IMR-90 (cell line): ENCODE measurements around the gene SLC66A1. TPM values are rescaled to one million over a fixed set of nuclear protein-coding genes. Genes with fewer than 3 reads are reported as not detected.

ENCODE experiments used
- ATAC-seq: fragments of 200-7000 bp; cut with Tn5 transposase; 2 replicates; pipeline ENCODE4 v1.9.1; 2020; ENCODE audit warnings: low read depth, mild to moderate bottlenecking, moderate library complexity
- BruUV-seq: library from RNA; stranded (reverse); fragments of 400-500 nt; replicated peaks from 2 replicates; lab custom pipeline; 2021; lab: Mats Ljungman, UMichigan
- CTCF ChIA-PET: fragments of 300-600 bp; formaldehyde crosslinking; extraction: SDS; loops from one replicate; lab custom pipeline; 2021; ENCODE audit warnings: antibody characterized with exemption; lab: Yijun Ruan, JAX
- POLR2A ChIA-PET: fragments of 300-600 bp; sonication (Branson Sonifier 250); formaldehyde crosslinking; loops from one replicate; lab custom pipeline; 2022; ENCODE audit warnings: antibody characterized with exemption; ENCODE audit not compliant: unreplicated experiment; lab: Charles Lee
- DNase-seq: peaks from one replicate; pipeline ENCODE4 v3.0.0; 2013
- H2AFZ ChIP-seq: replicated peaks from 2 replicates; pipeline ENCODE3; 2013; ENCODE audit warnings: low read length, mild to moderate bottlenecking; ENCODE audit not compliant: poor library complexity
- H2AK5ac ChIP-seq: 2 replicates; pipeline ENCODE4 v1.6.1; 2013; ENCODE audit warnings: low read depth, low read length, inconsistent platforms
- H2AK9ac ChIP-seq: replicated peaks from 2 replicates; pipeline ENCODE3; 2013; ENCODE audit warnings: mild to moderate bottlenecking, low read depth, low read length, moderate library complexity; ENCODE audit not compliant: poor library complexity
- H2BK120ac ChIP-seq: 2 replicates; pipeline ENCODE4 v1.6.1; 2013; ENCODE audit warnings: low read depth, low read length, inconsistent platforms
- H2BK15ac ChIP-seq: 3 replicates; pipeline ENCODE4 v1.6.1; 2013; ENCODE audit warnings: low read depth, low read length, inconsistent platforms
- H2BK20ac ChIP-seq: 2 replicates; pipeline ENCODE4 v1.6.1; 2013; ENCODE audit warnings: low read depth, mild to moderate bottlenecking, inconsistent platforms, low read length, moderate library complexity
- H2BK5ac ChIP-seq: 2 replicates; pipeline ENCODE4 v1.6.1; 2013; ENCODE audit warnings: mild to moderate bottlenecking, low read depth, low read length, inconsistent platforms; ENCODE audit not compliant: poor library complexity, severe bottlenecking
- H3K14ac ChIP-seq: replicated peaks from 2 replicates; pipeline ENCODE4 v1.6.1; 2013; ENCODE audit warnings: low read depth, low read length, inconsistent platforms
- H3K18ac ChIP-seq: 2 replicates; pipeline ENCODE4 v1.6.1; 2013; ENCODE audit warnings: low read depth, low read length, control low read depth
- H3K23ac ChIP-seq: 2 replicates; pipeline ENCODE4 v1.6.1; 2013; ENCODE audit warnings: low read depth, low read length, inconsistent platforms
- H3K27ac ChIP-seq: 2 replicates; pipeline ENCODE4 v1.5.1; 2013; ENCODE audit warnings: mild to moderate bottlenecking, control low read depth, low read length; ENCODE audit not compliant: insufficient read depth
- H3K27me3 ChIP-seq: 2 replicates; pipeline ENCODE4 v1.6.1; 2013; ENCODE audit warnings: low read length; ENCODE audit not compliant: control insufficient read depth, insufficient read depth
- H3K36me3 ChIP-seq: 2 replicates; pipeline ENCODE4 v1.6.1; 2013; ENCODE audit warnings: low read length, mixed read lengths; ENCODE audit not compliant: control insufficient read depth, insufficient read depth
- H3K4ac ChIP-seq: 2 replicates; pipeline ENCODE4 v1.6.1; 2013; ENCODE audit warnings: low read depth, low read length, inconsistent platforms
- H3K4me1 ChIP-seq: 2 replicates; pipeline ENCODE4 v1.6.1; 2013; ENCODE audit warnings: low read length, mixed read lengths; ENCODE audit not compliant: control insufficient read depth, insufficient read depth
- H3K4me2 ChIP-seq: 2 replicates; pipeline ENCODE4 v1.6.1; 2013; ENCODE audit warnings: low read depth, mild to moderate bottlenecking, control low read depth, low read length, moderate library complexity
- H3K4me3 ChIP-seq: 2 replicates; pipeline ENCODE4 v1.5.1; 2013; ENCODE audit warnings: low read depth, mild to moderate bottlenecking, control low read depth, low read length, moderate library complexity; ENCODE audit not compliant: insufficient read depth
- H3K56ac ChIP-seq: 2 replicates; pipeline ENCODE4 v1.6.1; 2013; ENCODE audit warnings: low read length, inconsistent platforms; ENCODE audit not compliant: insufficient read depth; ENCODE audit errors: extremely low read depth
- H3K79me1 ChIP-seq, 2 experiments: 2 replicates each; pipeline ENCODE4 v1.6.1; 2013; ENCODE audit warnings: low read length in 2 of 2, inconsistent platforms in 1 of 2, low read depth in 1 of 2
- H3K9ac ChIP-seq: 2 replicates; pipeline ENCODE4 v1.6.1; 2013; ENCODE audit warnings: low read depth, low read length, control low read depth
- H3K9me1 ChIP-seq: 2 replicates; pipeline ENCODE4 v1.6.1; 2013; ENCODE audit warnings: low read length, inconsistent platforms; ENCODE audit not compliant: insufficient read depth
- H3K9me3 ChIP-seq: 2 replicates; pipeline ENCODE4 v1.6.1; 2013; ENCODE audit warnings: low read length; ENCODE audit not compliant: control insufficient read depth, insufficient read depth
- H4K20me1 ChIP-seq: 2 replicates; pipeline ENCODE4 v1.6.1; 2013; ENCODE audit warnings: low read length, inconsistent platforms; ENCODE audit not compliant: insufficient read depth
- H4K5ac ChIP-seq: 2 replicates; pipeline ENCODE4 v1.6.1; 2013; ENCODE audit warnings: mild to moderate bottlenecking, low read depth, low read length, control low read depth
- H4K8ac ChIP-seq, 2 experiments: 2 replicates each; pipeline ENCODE4 v1.6.1; 2013; ENCODE audit warnings: low read depth in 2 of 2, low read length in 2 of 2, control low read depth in 1 of 2, inconsistent platforms in 1 of 2
- H4K91ac ChIP-seq: 2 replicates; pipeline ENCODE4 v1.6.1; 2013; ENCODE audit warnings: low read depth, low read length, inconsistent platforms; ENCODE audit not compliant: insufficient read depth
- BHLHE40 ChIP-seq: fragments of 150-350 bp; IDR thresholded peaks from 2 replicates; pipeline ENCODE4 v1.6.1; 2016; ENCODE audit warnings: mild to moderate bottlenecking, low read depth, low read length
- CTCF ChIP-seq: conservative IDR thresholded peaks from 2 replicates; pipeline ENCODE4 v1.5.1; 2012; ENCODE audit warnings: mild to moderate bottlenecking, low read depth, low read length, improper control_type of control experiment
- FOS ChIP-seq: fragments of 150-350 bp; IDR thresholded peaks from 2 replicates; pipeline ENCODE4 v1.6.1; 2016; ENCODE audit warnings: low read depth, low read length
- MAFK ChIP-seq: IDR thresholded peaks from 2 replicates; pipeline ENCODE4 v1.6.1; 2012; ENCODE audit warnings: low read depth, low read length, improper control_type of control experiment
- MAZ ChIP-seq: IDR thresholded peaks from 2 replicates; pipeline ENCODE4 v1.6.1; 2012; ENCODE audit warnings: low read depth, mild to moderate bottlenecking, low read length, improper control_type of control experiment, moderate library complexity, borderline replicate concordance
- MXI1 ChIP-seq: IDR thresholded peaks from 2 replicates; pipeline ENCODE4 v1.6.1; 2012; ENCODE audit warnings: low read depth, mild to moderate bottlenecking, low read length, moderate library complexity, borderline replicate concordance
- NFE2L2 ChIP-seq: fragments of 150-350 bp; IDR thresholded peaks from 2 replicates; pipeline ENCODE4 v1.6.1; 2016; ENCODE audit warnings: low read depth, mild to moderate bottlenecking, low read length
- POLR2A ChIP-seq: IDR thresholded peaks from 2 replicates; pipeline ENCODE4 v1.6.1; 2012; ENCODE audit warnings: mild to moderate bottlenecking, low read depth, low read length
- RAD21 ChIP-seq: IDR thresholded peaks from 2 replicates; pipeline ENCODE4 v1.6.1; 2012; ENCODE audit warnings: low read length, improper control_type of control experiment
- RCOR1 ChIP-seq: IDR thresholded peaks from 2 replicates; pipeline ENCODE4 v1.6.1; 2012; ENCODE audit warnings: mild to moderate bottlenecking, low read length, improper control_type of control experiment; ENCODE audit not compliant: insufficient replicate concordance
- RFX5 ChIP-seq: IDR thresholded peaks from 2 replicates; pipeline ENCODE4 v1.8.0; 2012; ENCODE audit warnings: low read depth, mild to moderate bottlenecking, low read length, moderate library complexity
- SMC3 ChIP-seq: fragments of 150-350 bp; IDR thresholded peaks from 2 replicates; pipeline ENCODE4 v1.6.1; 2016; ENCODE audit warnings: low read depth, mild to moderate bottlenecking, antibody characterized with exemption, low read length, moderate library complexity
- USF2 ChIP-seq: fragments of 150-350 bp; IDR thresholded peaks from 2 replicates; pipeline ENCODE4 v1.6.1; 2017; ENCODE audit warnings: mild to moderate bottlenecking, antibody characterized with exemption, low read length, low read depth
- WGBS, 2 experiments: methylation state at CpG; one replicate each; pipeline versions ENCODE4 v1.1.5 to v1.1.7; 2013; ENCODE audit warnings: missing lambda C conversion rate in 2 of 2; ENCODE audit not compliant: insufficient read length in 1 of 2; ENCODE audit errors: extremely low coverage in 2 of 2; 5-methylcytosine and 5-hydroxymethylcytosine counted together
- dilution Hi-C: fragments of 300-500 bp; cut with HindIII; formaldehyde crosslinking; loops from one replicate; pipeline ENCODE4 v1.14.3; 2018; ENCODE audit warnings: low sequenced_read_pairs; ENCODE audit not compliant: unreplicated experiment
- in situ Hi-C: fragments of 300-500 bp; cut with MboI; formaldehyde crosslinking; loops from 3 replicates; pipeline ENCODE4 v1.14.3; 2019; ENCODE audit warnings: low sequenced_read_pairs, inconsistent platforms, mixed read lengths
- intact Hi-C: fragments of 100-400 bp; cut with micrococcal nuclease; formaldehyde crosslinking; loops from 2 replicates; pipeline ENCODE4 v1.10.0; 2022
- polyA plus RNA-seq, 3 experiments: library from polyadenylated mRNA; depleted of rRNA; stranded (reverse); fragments of >200 nt; gene quantifications; 2 replicates each; pipeline ENCODE4 v1.2.3, GENCODE V29; 2012; ENCODE audit warnings: low replicate concordance in 1 of 3
- total RNA-seq: library from RNA; depleted of rRNA; stranded (reverse); fragments of >200 nt; gene quantifications from 2 replicates; pipeline ENCODE4 v1.2.3, GENCODE V29; 2012
- TF ChIP-seq, protein P1 (sequence below): fragments of 150-350 bp; IDR thresholded peaks from 2 replicates; pipeline ENCODE4 v1.6.1; 2016; ENCODE audit warnings: low read depth, mild to moderate bottlenecking, low read length, moderate library complexity, borderline replicate concordance

Gene SLC66A1
- total and polyA plus RNA-seq, 2 of the 4 experiments (the other 2 are of a cell fraction) = 6.8 to 18.9 TPM

DNA sequence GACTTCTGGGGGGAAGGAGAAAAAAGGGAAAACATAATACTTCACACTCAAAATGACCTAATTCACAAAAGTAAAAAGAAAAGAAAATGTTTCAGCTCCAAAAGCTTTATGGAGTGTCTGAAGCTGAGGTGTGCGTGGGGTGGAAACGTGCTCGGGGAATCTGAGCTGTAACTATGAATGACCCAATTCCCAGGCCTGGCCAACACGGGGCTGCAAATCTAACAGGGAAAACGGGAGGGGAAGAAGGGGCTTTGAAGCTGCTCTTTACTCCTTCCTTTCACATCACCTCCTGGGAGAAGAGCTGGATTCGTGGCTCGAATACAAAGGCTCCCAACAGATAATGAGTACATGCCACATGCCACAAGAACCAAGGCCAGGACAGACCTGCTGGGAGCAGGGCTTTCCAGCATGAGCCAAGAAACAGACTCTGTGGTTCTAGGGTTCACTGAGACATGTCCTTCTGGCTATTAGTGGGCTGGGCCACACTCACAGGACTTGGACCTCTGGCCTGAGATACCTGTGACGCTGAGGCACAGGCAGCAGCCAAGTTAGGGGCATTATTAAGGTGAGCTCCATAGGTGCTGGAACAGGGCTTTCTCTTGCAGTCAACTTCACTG is 51.5 kb downstream of the SLC66A1 start:
- ChIA-PET CTCF (interaction anchor here (0.9 kb wide), 1 partner anchor 27 kb away, joined by 3 read pairs; no protein-coding TSS in a partner anchor), POLR2A (no interaction called here)
- no peak overlapping the region for H2BK120ac ChIP-seq
- no peak overlapping the region for H4K8ac ChIP-seq
- peaks cover 35% of the 10 kb centered on the region for H3K9me1 ChIP-seq
- no peak overlapping the region for H2BK5ac ChIP-seq
- no CpG with 5 or more reads among the region's 8 CpGs for WGBS, 2 experiments
- no peak overlapping the region for H4K5ac ChIP-seq
- no peak overlapping the region for H3K27ac ChIP-seq
- in situ Hi-C loops (no loop called here), intact Hi-C loops (no loop called here), dilution Hi-C loops (no loop called here)
- H4K91ac ChIP-seq = no peak overlapping the region
- no peak overlapping the region for H2BK20ac ChIP-seq
- no peaks in the 10 kb centered on the region for H3K9me3 ChIP-seq
- H2BK15ac ChIP-seq = no peak overlapping the region
- no peak for ATAC-seq
- no peaks in the 10 kb centered on the region for H3K27me3 ChIP-seq
- peaks cover 38 to 90% of the 10 kb centered on the region in 2 experiments for H3K79me1 ChIP-seq
- H3K56ac ChIP-seq = no peak overlapping the region
- H3K14ac ChIP-seq = no peak overlapping the region
- H3K36me3 ChIP-seq = peaks cover 15% of the 10 kb centered on the region
- no peak overlapping the region for H3K18ac ChIP-seq
- no peak overlapping the region for H3K4ac ChIP-seq
- H3K23ac ChIP-seq = no peak overlapping the region
- H2AK9ac ChIP-seq = no peak overlapping the region
- peaks cover 6% of the 10 kb centered on the region; the same call in 1 of the 2 replicates for H3K4me1 ChIP-seq
- peaks cover 84% of the 10 kb centered on the region for H4K20me1 ChIP-seq
- TF ChIP-seq CTCF (no peak), USF2 (no peak), SMC3 (no peak), MAZ (no peak), FOS (no peak), POLR2A (no peak), NFE2L2 (no peak), RCOR1 (no peak), MXI1 (no peak), RAD21 (no peak), MAFK (no peak), BHLHE40 (no peak), RFX5 (no peak)
- TF ChIP-seq, protein P1, sequence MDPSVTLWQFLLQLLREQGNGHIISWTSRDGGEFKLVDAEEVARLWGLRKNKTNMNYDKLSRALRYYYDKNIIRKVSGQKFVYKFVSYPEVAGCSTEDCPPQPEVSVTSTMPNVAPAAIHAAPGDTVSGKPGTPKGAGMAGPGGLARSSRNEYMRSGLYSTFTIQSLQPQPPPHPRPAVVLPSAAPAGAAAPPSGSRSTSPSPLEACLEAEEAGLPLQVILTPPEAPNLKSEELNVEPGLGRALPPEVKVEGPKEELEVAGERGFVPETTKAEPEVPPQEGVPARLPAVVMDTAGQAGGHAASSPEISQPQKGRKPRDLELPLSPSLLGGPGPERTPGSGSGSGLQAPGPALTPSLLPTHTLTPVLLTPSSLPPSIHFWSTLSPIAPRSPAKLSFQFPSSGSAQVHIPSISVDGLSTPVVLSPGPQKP = no peak
- no peak overlapping the region for H3K4me3 ChIP-seq
- H2AFZ ChIP-seq = no peak overlapping the region
- H3K9ac ChIP-seq = no peak overlapping the region
- BruUV-seq = no TSS peak
- H3K4me2 ChIP-seq = no peak overlapping the region
- H2AK5ac ChIP-seq = no peak overlapping the region
- DNase-seq = no peak
